HEK293 (cell line): Measurements from ENCODE around the gene ARNT2.

Experiments used
- CTCF ChIA-PET: fragments of 350-600 bp; formaldehyde crosslinking; extraction: SDS; loops from one replicate; lab custom pipeline; 2021; ENCODE audit warnings: antibody characterized with exemption; lab: Yijun Ruan, JAX
- POLR2A ChIA-PET: fragments of 300-600 bp; formaldehyde crosslinking; extraction: SDS; loops from one replicate; lab custom pipeline; 2020; ENCODE audit warnings: antibody characterized with exemption, inconsistent platforms; lab: Yijun Ruan, JAX
- H3K27ac ChIP-seq: fragments of 200-500 bp; sonication (Bioruptor generic); 2 replicates; pipeline ENCODE4 v1.5.1; 2014; ENCODE audit warnings: low read depth, low read length, control low read depth, inconsistent platforms; ENCODE audit errors: extremely low read depth
- H3K36me3 ChIP-seq, 2 experiments: fragments of 200-500 bp in 1 of 2; sonication (Bioruptor generic) in 1 of 2; 1 replicate in 1 of 2; 2 replicates in 1 of 2; pipeline ENCODE4 v1.5.1; 2014 to 2017; ENCODE audit warnings: inconsistent platforms in 2 of 2, low read length in 2 of 2; ENCODE audit not compliant: control insufficient read depth in 2 of 2, insufficient read depth in 1 of 2
- H3K4me1 ChIP-seq: fragments of 200-500 bp; sonication (Bioruptor generic); 2 replicates; pipeline ENCODE4 v1.5.1; 2014; ENCODE audit warnings: mild to moderate bottlenecking, low read length, inconsistent platforms; ENCODE audit not compliant: control insufficient read depth, insufficient read depth
- H3K4me3 ChIP-seq: 2 replicates; pipeline ENCODE4 v1.5.1; 2011; ENCODE audit warnings: low read depth, mild to moderate bottlenecking, control low read depth, low read length, moderate library complexity
- H3K9me3 ChIP-seq: fragments of 200-500 bp; sonication (Bioruptor generic); 2 replicates; pipeline ENCODE4 v1.5.1; 2014; ENCODE audit warnings: low read depth, low read length, inconsistent platforms; ENCODE audit not compliant: control insufficient read depth, insufficient read depth
- GLI4 ChIP-seq: fragments of 450-650 bp; formaldehyde crosslinking; IDR thresholded peaks from 2 replicates; pipeline ENCODE4 v1.5.1; 2016; ENCODE audit warnings: missing biosample characterization, missing genetic modification characterization
- INSM2 ChIP-seq: fragments of 450-650 bp; formaldehyde crosslinking; IDR thresholded peaks from 2 replicates; pipeline ENCODE4 v1.5.1; 2016; ENCODE audit warnings: missing biosample characterization, missing genetic modification characterization
- KLF7 ChIP-seq: fragments of 450-650 bp; formaldehyde crosslinking; IDR thresholded peaks from 2 replicates; pipeline ENCODE4 v1.5.1; 2016; ENCODE audit warnings: missing biosample characterization, missing genetic modification characterization, borderline replicate concordance
- MYNN ChIP-seq: fragments of 450-650 bp; formaldehyde crosslinking; IDR thresholded peaks from 2 replicates; pipeline ENCODE4 v1.5.1; 2016; ENCODE audit warnings: missing biosample characterization, missing genetic modification characterization, borderline replicate concordance
- PRDM1 ChIP-seq: fragments of 450-650 bp; formaldehyde crosslinking; IDR thresholded peaks from 2 replicates; pipeline ENCODE4; 2016; ENCODE audit warnings: missing biosample characterization, missing genetic modification characterization
- RBAK ChIP-seq: fragments of 450-650 bp; formaldehyde crosslinking; IDR thresholded peaks from 2 replicates; pipeline ENCODE4 v1.5.1; 2016; ENCODE audit warnings: missing biosample characterization, missing genetic modification characterization
- SP7 ChIP-seq: fragments of 450-650 bp; formaldehyde crosslinking; IDR thresholded peaks from 2 replicates; pipeline ENCODE4 v1.5.1; 2016; ENCODE audit warnings: missing biosample characterization, missing genetic modification characterization
- TCF7L2 ChIP-seq: IDR thresholded peaks from 2 replicates; pipeline ENCODE4 v1.6.1; 2011; ENCODE audit warnings: low read depth, mild to moderate bottlenecking, inconsistent platforms, low read length, moderate library complexity, borderline replicate concordance
- ZBTB20 ChIP-seq: fragments of 450-650 bp; formaldehyde crosslinking; IDR thresholded peaks from 2 replicates; pipeline ENCODE4 v1.5.1; 2016; ENCODE audit warnings: missing biosample characterization, missing genetic modification characterization
- ZNF112 ChIP-seq: fragments of 450-650 bp; formaldehyde crosslinking; IDR thresholded peaks from 2 replicates; pipeline ENCODE4 v1.5.0; 2017; ENCODE audit warnings: missing biosample characterization, missing genetic modification characterization
- ZNF121 ChIP-seq: fragments of 450-650 bp; formaldehyde crosslinking; IDR thresholded peaks from 2 replicates; pipeline ENCODE4 v1.5.1; 2016; ENCODE audit warnings: missing biosample characterization, missing genetic modification characterization
- ZNF132 ChIP-seq: fragments of 450-650 bp; formaldehyde crosslinking; IDR thresholded peaks from 2 replicates; pipeline ENCODE4 v1.5.1; 2017; ENCODE audit warnings: missing biosample characterization, missing genetic modification characterization, borderline replicate concordance
- ZNF157 ChIP-seq: fragments of 450-650 bp; formaldehyde crosslinking; IDR thresholded peaks from 2 replicates; pipeline ENCODE4 v1.5.1; 2016; ENCODE audit warnings: missing biosample characterization, missing genetic modification characterization
- ZNF18 ChIP-seq: fragments of 450-650 bp; formaldehyde crosslinking; IDR thresholded peaks from 2 replicates; pipeline ENCODE4 v1.5.1; 2016; ENCODE audit warnings: missing biosample characterization, missing genetic modification characterization
- ZNF23 ChIP-seq: fragments of 450-650 bp; formaldehyde crosslinking; IDR thresholded peaks from 2 replicates; pipeline ENCODE4 v1.5.1; 2016; ENCODE audit warnings: missing biosample characterization, missing genetic modification characterization, borderline replicate concordance
- ZNF266 ChIP-seq: fragments of 450-650 bp; formaldehyde crosslinking; IDR thresholded peaks from 2 replicates; pipeline ENCODE4 v1.5.1; 2016; ENCODE audit warnings: missing biosample characterization, missing genetic modification characterization, low read depth
- ZNF37A ChIP-seq: fragments of 450-650 bp; IDR thresholded peaks from 2 replicates; pipeline ENCODE4 v1.5.1; 2018; ENCODE audit warnings: missing biosample characterization, missing genetic modification characterization
- ZNF423 ChIP-seq: fragments of 450-650 bp; formaldehyde crosslinking; IDR thresholded peaks from 2 replicates; pipeline ENCODE4 v1.5.1; 2016; ENCODE audit warnings: missing biosample characterization, missing genetic modification characterization
- ZNF549 ChIP-seq: fragments of 450-650 bp; IDR thresholded peaks from 2 replicates; pipeline ENCODE4 v1.5.1; 2018; ENCODE audit warnings: missing biosample characterization, missing genetic modification characterization, mild to moderate bottlenecking, inconsistent platforms, moderate library complexity
- ZSCAN4 ChIP-seq: fragments of 450-650 bp; formaldehyde crosslinking; IDR thresholded peaks from 2 replicates; pipeline ENCODE4 v1.5.1; 2017; ENCODE audit warnings: missing biosample characterization, missing genetic modification characterization
- TF ChIP-seq, protein P1 (sequence below): fragments of 450-650 bp; formaldehyde crosslinking; IDR thresholded peaks from 2 replicates; pipeline ENCODE4 v1.5.1; 2016; ENCODE audit warnings: missing biosample characterization, missing genetic modification characterization

The ARNT2 gene

GRCh38 chr15:80498652-80499051, 94.5 kb downstream of the ARNT2 start (continued):
- TF ChIP-seq INSM2 (tag by site-specific recombination) (no peak), RBAK (tag by site-specific recombination) (no peak), ZNF423 (tag by site-specific recombination) (no peak), SP7 (no peak), ZNF37A (no peak)
- TF ChIP-seq, protein P1, sequence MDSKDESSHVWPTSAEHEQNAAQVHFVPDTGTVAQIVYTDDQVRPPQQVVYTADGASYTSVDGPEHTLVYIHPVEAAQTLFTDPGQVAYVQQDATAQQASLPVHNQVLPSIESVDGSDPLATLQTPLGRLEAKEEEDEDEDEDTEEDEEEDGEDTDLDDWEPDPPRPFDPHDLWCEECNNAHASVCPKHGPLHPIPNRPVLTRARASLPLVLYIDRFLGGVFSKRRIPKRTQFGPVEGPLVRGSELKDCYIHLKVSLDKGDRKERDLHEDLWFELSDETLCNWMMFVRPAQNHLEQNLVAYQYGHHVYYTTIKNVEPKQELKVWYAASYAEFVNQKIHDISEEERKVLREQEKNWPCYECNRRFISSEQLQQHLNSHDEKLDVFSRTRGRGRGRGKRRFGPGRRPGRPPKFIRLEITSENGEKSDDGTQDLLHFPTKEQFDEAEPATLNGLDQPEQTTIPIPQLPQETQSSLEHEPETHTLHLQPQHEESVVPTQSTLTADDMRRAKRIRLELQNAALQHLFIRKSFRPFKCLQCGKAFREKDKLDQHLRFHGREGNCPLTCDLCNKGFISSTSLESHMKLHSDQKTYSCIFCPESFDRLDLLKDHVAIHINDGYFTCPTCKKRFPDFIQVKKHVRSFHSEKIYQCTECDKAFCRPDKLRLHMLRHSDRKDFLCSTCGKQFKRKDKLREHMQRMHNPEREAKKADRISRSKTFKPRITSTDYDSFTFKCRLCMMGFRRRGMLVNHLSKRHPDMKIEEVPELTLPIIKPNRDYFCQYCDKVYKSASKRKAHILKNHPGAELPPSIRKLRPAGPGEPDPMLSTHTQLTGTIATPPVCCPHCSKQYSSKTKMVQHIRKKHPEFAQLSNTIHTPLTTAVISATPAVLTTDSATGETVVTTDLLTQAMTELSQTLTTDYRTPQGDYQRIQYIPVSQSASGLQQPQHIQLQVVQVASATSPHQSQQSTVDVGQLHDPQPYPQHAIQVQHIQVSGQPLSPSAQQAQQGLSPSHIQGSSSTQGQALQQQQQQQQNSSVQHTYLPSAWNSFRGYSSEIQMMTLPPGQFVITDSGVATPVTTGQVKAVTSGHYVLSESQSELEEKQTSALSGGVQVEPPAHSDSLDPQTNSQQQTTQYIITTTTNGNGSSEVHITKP (tag by site-specific recombination) = no peak

DNA sequence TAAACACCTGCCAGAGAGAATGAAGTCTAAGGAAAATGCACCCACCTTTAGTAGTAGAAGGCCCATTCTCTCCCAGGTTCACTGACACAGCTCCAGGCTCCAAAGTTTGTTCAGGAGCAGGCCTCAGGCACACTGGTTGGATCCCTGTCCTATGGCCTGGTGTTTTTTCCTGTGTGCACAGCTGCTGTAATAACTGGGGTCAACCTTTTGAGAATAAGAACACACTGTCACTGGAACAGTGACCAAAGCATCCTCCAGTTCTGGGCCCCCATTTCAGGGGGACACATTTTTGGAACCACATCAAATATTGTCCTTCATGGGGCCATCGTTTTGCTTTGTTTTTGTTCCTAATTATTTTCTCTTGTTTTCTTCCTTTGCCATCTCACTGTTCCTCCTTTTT, 95.8 kb downstream of the ARNT2 start:
- H3K27ac ChIP-seq = no peak overlapping the region
- peaks cover 4% of the 10 kb centered on the region; the same call in 1 of the 2 replicates for H3K4me1 ChIP-seq
- ChIA-PET CTCF (interaction anchor here (0.6 to 1.4 kb wide), 3 partner anchors 44 to 1864 kb away, joined by 3 to 5 read pairs (median 4); no protein-coding TSS in a partner anchor), POLR2A (no interaction called here)
- H3K36me3 ChIP-seq = no peaks in the 10 kb centered on the region
- H3K4me3 ChIP-seq = no peak overlapping the region
- TF ChIP-seq ZNF18 (tag by site-specific recombination) = no peak
- no peak for TF ChIP-seq KLF7
- TF ChIP-seq PRDM1 (tag by site-specific recombination) = no peak
- no peak for TF ChIP-seq TCF7L2
- TF ChIP-seq ZBTB20 (tag by site-specific recombination) = no peak
- TF ChIP-seq MYNN (tag by site-specific recombination) = no peak
- no peak for TF ChIP-seq GLI4
- no peak for TF ChIP-seq ZNF23 (tag by site-specific recombination)
- TF ChIP-seq ZSCAN4 (tag by site-specific recombination) = no peak
- no peak for TF ChIP-seq ZNF549 (tag by site-specific recombination)
- no peak for TF ChIP-seq ZNF132 (tag by site-specific recombination)
- no peak for TF ChIP-seq ZNF266 (tag by site-specific recombination)
- TF ChIP-seq ZNF157 (tag by site-specific recombination) = no peak
- no peak for TF ChIP-seq ZNF112 (tag by site-specific recombination)
- no peak for TF ChIP-seq ZNF121 (tag by site-specific recombination)
- H3K9me3 ChIP-seq = no peaks in the 10 kb centered on the region
